Loucy (cell line): ENCODE data around the gene PTPRQ.

Source experiments
- EZH2phosphoT487 ChIP-seq: fragments of 200-600 bp; IDR thresholded peaks from 2 replicates; pipeline ENCODE4 v1.6.1; 2018; ENCODE audit warnings: antibody characterized with exemption, mild to moderate bottlenecking, moderate library complexity, borderline replicate concordance
- TF ChIP-seq, protein P1 (sequence below): fragments of 200-600 bp; sonication (generic); conservative IDR thresholded peaks from 2 replicates; pipeline ENCODE4 v1.5.1; 2014; ENCODE audit warnings: mild to moderate bottlenecking, antibody characterized with exemption, low read length

DNA sequence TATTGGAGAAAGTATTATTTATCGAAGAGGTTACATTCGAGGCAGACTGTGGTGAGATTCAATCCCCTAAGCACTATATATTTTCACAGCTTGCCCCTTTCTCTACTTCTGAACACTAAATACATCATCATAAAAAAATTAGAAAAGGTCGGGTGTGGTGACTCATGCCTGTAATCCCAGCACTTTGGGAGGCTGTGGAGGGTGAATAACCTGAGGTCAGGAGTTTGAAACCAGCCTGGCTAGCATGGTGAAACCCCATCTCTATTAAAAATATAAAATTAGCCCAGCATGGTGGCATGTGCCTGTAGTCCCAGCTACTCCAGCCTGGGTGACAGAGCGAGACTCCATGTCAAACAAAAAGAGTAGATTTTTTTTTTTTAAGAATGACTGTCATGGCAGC is 192.8 kb downstream of the PTPRQ start:
- TF ChIP-seq, protein P1, sequence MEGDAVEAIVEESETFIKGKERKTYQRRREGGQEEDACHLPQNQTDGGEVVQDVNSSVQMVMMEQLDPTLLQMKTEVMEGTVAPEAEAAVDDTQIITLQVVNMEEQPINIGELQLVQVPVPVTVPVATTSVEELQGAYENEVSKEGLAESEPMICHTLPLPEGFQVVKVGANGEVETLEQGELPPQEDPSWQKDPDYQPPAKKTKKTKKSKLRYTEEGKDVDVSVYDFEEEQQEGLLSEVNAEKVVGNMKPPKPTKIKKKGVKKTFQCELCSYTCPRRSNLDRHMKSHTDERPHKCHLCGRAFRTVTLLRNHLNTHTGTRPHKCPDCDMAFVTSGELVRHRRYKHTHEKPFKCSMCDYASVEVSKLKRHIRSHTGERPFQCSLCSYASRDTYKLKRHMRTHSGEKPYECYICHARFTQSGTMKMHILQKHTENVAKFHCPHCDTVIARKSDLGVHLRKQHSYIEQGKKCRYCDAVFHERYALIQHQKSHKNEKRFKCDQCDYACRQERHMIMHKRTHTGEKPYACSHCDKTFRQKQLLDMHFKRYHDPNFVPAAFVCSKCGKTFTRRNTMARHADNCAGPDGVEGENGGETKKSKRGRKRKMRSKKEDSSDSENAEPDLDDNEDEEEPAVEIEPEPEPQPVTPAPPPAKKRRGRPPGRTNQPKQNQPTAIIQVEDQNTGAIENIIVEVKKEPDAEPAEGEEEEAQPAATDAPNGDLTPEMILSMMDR: no peak
- TF ChIP-seq EZH2phosphoT487: no peak
